Activated T-helper 1 cell treated with Interleukin-2 at 50 U/mL for 16 hours (primary cell): ENCODE measurements around the gene EBF4.
"Not testable (repeated sequence)": the region's sequence is repeated elsewhere in the genome, so short reads cannot be mapped to it uniquely, and the experiment has no call there.

ENCODE experiments used
- DNase-seq: peaks from one replicate; pipeline ENCODE4 v3.0.0-alpha.2; 2020; ENCODE audit warnings: low read depth

Gene EBF4

GRCh38 chr20:2796011-2796660 is 103.6 kb downstream of the EBF4 start:
- no peak for DNase-seq

DNA sequence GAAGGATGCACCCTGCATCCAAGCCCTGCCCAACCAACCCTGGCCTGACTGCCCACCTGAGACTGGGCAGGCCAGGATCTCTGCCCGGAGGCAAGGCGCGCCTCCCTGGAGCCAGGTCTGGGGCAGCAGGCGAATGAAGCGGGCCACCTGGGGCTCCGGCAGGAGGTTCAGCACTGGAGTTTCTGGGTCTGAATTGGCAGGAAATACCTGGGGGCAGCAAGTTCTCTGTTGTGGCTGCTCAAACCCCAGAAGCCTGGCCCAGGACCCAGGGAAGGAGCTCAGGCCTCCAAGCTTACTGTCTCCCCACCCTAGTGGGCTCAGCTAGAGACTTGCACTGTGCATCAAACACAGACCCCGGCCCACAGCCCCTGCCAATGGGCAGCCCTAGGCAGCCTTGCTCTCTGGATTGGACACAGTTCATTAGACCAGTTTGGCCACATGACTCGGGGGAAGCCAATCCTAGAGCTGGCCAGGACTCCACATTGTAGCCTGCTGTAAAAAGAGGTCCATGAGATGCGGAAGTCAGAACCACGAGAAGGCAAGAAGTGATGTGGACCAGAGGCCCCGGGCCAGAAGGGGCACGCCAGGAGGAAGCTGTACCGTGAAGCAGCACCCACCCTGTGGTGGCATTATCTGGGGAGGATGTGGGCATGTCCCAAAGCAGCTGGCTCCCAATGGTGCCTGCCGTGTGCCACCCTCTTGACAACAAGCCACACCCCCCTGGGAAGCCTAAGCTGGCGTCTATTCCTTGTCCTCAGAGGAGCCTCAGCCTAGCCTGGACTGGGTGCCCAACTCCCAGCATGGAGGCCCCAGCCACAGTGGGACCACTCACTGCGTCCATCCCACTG is 104.8 kb downstream of the EBF4 start:
- no peak for DNase-seq

DNA sequence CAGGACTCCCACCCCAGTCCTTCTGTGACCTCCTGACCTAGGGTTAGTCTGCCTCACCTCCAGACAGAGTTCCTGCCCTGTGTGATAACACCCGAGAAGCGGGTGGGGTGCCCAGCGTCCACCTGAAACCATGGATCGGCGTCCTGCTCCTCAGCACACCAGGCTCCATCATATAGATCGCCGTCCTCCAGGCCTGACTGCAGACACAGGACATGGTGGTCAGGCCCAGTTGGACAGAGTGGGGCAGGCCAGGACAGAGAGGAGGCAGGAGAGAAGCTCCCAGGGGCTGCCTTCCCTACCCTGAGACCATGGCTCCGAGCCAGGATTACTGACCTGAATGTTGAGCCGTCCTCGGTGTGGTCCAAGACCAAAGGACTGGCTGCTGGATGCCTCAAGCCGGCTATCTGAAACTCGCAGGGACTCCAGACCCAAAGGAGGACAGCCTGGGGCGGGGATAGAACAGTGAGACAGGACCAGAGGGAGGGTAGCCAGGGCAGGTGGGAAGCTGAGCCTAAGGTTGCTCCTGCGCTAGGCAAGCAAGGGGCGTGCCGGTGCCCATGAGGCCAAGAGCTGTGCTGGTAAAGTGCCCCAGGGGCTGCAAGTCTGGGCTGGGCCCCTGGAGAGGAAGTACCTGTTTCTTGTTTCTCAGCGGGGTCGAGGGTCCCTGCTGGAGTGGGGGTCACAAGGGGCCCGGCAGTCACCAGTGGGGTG is 105.7 kb downstream of the EBF4 start:
- no peak for DNase-seq

DNA sequence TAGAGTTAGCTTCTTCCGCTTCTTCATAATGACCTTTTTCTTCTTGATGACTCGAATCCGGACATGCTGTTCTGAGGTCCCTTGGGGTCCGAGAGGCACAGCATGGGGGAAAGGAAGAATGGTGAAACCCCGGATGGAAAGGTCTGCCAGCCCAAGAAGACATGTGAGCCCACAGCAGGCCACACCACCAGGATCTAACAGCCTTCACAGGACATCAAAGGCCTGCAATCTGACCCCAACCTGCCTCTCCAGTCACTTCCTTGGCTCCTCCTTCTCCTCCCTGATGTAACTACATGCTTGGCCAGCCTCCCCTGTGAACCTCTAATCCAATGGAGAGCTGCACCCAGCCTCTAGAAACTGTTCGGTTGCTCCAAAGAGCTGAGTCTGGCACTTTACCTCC is 106.2 kb downstream of the EBF4 start:
- no peak for DNase-seq

DNA sequence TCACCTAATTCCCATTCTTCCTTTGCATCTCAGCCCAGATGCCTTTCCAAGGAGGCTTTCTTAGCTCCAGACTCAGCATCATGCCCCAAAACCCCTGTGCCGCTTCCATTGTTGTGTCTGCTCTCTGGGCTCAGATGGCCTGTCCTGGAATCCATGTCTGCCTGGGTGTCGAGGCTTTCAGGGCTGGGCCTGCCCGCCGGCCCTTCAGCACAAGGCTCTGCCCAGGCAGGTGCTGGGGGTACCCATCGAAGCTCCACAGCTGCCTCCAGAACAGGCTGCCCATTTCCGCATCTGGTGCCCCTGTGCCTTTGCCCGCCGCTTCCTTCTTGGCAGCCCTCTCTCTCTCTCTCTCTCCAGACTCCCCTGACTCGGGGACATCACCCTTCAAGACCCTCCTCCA is 106.7 kb downstream of the EBF4 start:
- no peak for DNase-seq

- no peak for DNase-seq
These were observed 107.3 kb downstream of the EBF4 start for GRCh38 chr20:2799688-2800520.

- DNase-seq: no peak
These were observed 108.1 kb downstream of the EBF4 start, which contains the start of gene CPXM1 for GRCh38 chr20:2800521-2801285. Gene CPXM1 (minus strand): TSS chr20:2800627. CDS start chr20:2800572, 55 bp downstream.

DNA sequence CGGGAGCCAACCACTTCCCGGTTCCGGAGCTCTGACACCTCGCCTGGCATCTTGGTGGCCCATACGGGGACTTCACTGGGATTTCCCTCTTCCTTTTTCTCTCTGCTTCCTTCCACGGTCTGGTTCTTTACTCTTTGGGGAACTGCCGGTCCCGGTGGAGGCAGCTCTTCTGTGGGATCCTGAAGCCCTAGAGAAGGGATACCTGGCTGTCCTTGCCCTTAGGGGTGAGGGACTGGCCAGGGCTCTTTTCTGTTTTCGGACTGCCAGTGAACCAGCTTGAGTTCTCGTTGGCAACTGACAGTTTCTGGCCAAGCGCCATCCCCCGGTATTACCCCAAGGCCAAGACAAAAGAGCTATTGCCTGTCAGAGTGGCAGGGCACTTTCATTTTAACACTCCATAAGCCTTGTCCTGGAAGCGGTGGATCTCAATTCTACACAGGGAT is 108.7 kb downstream of the EBF4 start:
- DNase-seq: no peak

DNA sequence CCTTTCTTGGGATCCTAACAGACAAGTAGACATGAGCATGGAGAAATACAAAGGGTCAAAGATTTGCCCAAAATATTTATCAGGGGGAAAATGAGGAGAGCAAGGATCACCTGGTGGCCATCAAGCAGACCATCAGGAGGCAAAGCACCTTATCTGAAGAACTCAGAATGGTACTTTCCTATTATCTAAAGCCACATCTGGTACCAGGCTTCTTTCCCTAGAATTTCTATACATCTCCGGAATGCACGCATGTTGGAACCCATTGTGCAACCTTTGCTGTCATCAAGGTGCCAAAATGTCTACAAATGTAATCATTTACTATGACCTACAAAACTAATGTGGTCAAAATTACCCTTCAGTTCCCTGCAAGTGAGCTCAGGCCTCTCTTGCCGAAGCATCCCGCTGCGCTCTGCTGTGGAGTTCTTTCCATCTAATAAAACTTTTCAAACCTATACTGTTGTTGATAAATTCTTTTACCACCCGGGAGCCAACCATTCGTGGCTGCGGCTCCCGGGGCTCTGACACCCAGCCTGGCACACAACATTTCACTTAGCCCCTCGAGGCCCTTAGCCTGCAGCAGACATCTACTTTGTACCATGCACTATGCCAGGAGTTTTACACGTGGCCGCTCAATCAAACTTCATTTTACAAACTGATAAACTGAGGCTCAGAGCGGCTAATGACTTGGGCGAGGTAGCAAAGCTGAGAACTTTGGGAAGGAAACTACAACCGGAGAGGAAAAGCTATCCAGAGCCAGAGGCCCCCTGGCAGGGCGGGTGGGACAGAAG is 111.7 kb downstream of the EBF4 start:
- DNase-seq: no peak

DNA sequence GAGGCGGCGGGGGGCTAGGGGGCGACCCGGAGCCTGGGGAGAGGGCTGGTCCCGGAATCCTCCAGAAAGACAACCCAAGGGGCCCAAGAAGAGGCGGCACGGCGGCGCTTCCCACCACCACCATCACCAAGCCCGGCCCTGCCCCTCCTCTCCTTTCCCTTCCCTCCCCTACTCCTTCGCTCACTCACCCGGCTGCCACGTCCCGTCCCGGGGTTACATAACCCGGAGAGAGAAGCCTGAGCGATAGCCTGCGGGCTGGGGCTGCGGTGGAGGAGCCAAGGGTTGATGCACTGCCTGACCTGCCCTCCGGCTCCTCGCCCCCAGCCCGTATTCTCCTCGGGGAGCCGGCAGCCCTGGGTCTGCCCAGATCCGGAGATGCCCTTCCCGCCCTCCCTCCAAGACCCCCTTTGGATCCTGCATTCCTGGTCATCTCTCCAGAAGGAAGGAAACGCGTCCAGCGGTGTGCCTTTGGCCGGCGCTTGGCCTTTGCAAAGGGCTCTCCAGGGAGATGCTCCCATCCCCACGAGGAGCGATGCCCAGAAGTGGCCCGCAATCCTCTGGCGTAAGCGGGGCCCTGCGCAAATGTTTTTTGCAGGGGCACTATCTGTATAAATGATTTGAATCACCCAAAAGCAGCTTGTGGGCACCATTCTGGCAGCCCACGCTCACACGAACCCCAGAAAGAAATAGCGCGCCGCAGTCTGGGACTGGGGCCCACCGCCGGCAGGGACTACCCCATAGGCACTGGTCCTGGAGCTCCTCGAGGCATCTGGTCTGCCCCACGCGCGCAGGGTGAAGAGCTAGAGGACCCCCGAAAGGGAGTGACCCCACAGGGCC is 112.5 kb downstream of the EBF4 start:
- DNase-seq: no peak

DNA sequence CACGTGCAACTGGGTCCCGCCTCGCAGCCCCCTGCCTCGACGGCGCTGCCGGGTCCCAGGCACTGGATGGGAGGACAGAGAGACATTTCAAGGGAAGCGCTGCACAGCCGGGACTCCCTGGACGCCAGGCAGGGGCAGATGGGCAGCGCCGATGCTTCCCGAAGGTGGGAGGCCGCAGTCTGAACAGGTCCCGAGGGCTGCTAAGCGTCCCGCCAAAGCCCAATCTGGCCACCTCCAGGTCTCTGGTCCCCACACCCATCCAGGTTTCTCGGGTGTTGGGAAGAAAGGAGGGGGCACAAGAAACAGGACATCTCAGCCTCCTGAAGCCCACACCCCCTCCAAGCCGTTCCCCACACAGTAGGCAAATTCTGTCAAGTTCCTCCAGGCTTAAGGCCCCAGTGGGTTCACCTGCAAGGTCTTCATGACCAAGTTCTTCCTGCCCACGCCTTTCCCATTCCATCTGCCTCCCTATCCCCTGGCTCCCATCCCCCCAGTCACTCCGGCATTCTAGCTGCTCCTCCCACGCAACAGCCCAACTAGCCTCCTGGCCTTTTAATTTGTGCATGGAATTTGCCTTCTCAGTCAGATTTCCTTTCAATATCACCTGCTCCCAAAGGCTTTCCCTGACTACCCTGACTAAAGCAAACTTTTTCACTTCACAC is 113.2 kb downstream of the EBF4 start:
- no peak for DNase-seq

DNA sequence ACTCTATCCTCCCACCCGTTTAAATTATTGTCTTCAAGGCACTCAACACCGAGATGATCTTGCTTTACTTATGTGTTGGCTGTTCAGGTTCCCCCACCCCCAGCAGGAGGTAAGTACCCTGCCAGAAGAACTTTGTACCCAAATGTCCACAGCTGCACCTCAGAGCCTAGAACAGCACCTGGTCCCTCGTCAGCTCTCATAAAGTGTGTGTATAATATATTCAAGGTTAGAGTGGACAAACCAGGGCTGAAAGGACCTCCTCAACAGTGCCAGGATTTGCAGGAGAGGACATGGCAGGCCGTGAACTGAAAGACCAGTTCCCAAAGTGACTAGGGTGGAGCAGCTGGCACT is 113.7 kb downstream of the EBF4 start:
- no peak for DNase-seq

DNA sequence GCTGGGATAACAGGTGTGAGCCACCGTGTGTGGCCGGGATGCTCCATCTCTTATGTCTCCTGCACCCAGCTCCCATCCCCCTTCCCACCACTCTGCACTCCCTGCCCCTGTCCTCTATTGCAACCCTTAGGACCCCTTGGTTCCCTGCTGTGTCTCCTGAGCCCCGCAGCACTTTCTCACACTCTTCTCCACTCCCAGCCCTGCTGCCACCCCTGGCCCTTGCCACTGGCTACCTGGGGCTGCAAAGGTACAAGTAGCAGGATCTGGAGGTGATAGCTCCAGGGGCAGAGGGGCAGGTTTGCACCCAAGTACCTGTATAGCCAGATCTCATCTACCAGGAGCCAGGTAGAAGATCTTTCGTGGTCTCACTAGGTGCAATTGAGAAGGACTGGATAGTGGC is 114.4 kb downstream of the EBF4 start:
- DNase-seq: no peak

GRCh38 chr20:2807929-2808328 is 115.3 kb downstream of the EBF4 start:
- not testable (repeated sequence) for DNase-seq

DNA sequence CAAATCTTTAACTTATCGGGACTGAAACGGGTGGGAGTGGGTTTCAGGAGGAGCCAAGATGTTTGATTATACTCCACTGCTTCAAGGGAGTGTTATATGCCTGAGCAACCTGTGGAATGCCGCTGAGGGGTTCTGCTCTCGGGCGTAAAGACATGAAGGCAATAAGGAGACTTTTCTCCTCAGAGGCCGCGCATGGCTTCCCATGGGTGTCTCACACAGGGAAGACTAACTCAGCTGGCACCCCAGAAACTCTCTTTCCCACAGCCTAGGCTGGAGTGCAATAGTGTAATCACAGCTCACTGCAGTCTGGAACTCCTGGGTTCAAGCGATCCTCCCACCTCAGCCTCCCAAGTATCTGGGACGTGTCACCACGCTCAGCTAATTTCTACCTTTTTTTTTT is 117.1 kb downstream of the EBF4 start:
- DNase-seq: no peak
